GM12878 (cell line): ENCODE results near the gene CLEC17A. TPM values are rescaled to one million over a fixed set of nuclear protein-coding genes. Genes with fewer than 3 reads are reported as not detected.
A peak's percentile ranks its signal among the peaks of the same experiment; 100 is the strongest.
"Not testable (repeated sequence)": the region's sequence is repeated elsewhere in the genome, so short reads cannot be mapped to it uniquely, and the experiment has no call there.

Experiments
- ATAC-seq: fragments of 200-7000 bp; cut with Tn5 transposase; 3 replicates; pipeline ENCODE4 v1.9.1; 2020; ENCODE audit warnings: mild to moderate bottlenecking, moderate library complexity
- BruUV-seq: library from RNA; stranded (reverse); fragments of 400-500 nt; replicated peaks from 2 replicates; lab custom pipeline; 2021; lab: Mats Ljungman, UMichigan
- CTCF ChIA-PET: fragments of 300-600 bp; sonication (Branson Sonifier 250); formaldehyde crosslinking; extraction: SDS; loops from one replicate; lab custom pipeline; 2021; ENCODE audit warnings: inconsistent platforms; lab: Yijun Ruan, JAX
- POLR2A ChIA-PET: fragments of 350-600 bp; formaldehyde crosslinking; extraction: SDS; loops from one replicate; lab custom pipeline; 2021; ENCODE audit warnings: inconsistent platforms; lab: Charles Lee
- RAD21 ChIA-PET: fragments of 300-600 bp; sonication (Branson Sonifier 250); formaldehyde crosslinking; loops from one replicate; lab custom pipeline; 2023; ENCODE audit warnings: antibody characterized with exemption; ENCODE audit not compliant: unreplicated experiment; lab: Charles Lee
- SMC1A ChIA-PET: fragments of 300-600 bp; sonication (Branson Sonifier 250); formaldehyde crosslinking; loops from one replicate; lab custom pipeline; 2023; ENCODE audit not compliant: unreplicated experiment, uncharacterized antibody; lab: Charles Lee
- DNase-seq: peaks from one replicate; pipeline ENCODE4 v3.0.0-alpha.2; 2011; ENCODE audit warnings: low read depth, low spot score
- FAIRE-seq: peaks from 3 replicates; lab custom pipeline; 2011; peaks lifted over from hg19 to GRCh38; lab: Jason Lieb, UNC
- H2AFZ ChIP-seq: 2 replicates; pipeline ENCODE4 v1.6.0; 2011; ENCODE audit warnings: low read depth, low read length, control low read depth; ENCODE audit not compliant: control insufficient read depth
- H3K27ac ChIP-seq: 2 replicates; pipeline ENCODE4 v1.5.1; 2011; ENCODE audit warnings: control low read depth; ENCODE audit not compliant: control insufficient read depth, insufficient read depth
- H3K27me3 ChIP-seq, 2 experiments: replicated peaks in 1 of 2; 2 replicates each; pipeline versions ENCODE4 v1.6.0 to v1.6.1; 2011; ENCODE audit warnings: low read length in 1 of 2; ENCODE audit not compliant: control insufficient read depth in 2 of 2, insufficient read depth in 2 of 2
- H3K36me3 ChIP-seq, 2 experiments: 2 replicates each; pipeline ENCODE4 v1.5.1; 2011; ENCODE audit warnings: low read length in 1 of 2; ENCODE audit not compliant: control insufficient read depth in 2 of 2, insufficient read depth in 2 of 2
- H3K4me1 ChIP-seq: 2 replicates; pipeline ENCODE4 v1.6.1; 2011; ENCODE audit warnings: mild to moderate bottlenecking, low read length, moderate library complexity, mixed read lengths; ENCODE audit not compliant: control insufficient read depth, insufficient read depth
- H3K4me2 ChIP-seq: 2 replicates; pipeline ENCODE4 v1.6.0; 2011; ENCODE audit warnings: control low read depth; ENCODE audit not compliant: control insufficient read depth, insufficient read depth
- H3K4me3 ChIP-seq: fragments of 200-600 bp; sonication (generic); 2 replicates; pipeline ENCODE4 v1.5.1; 2016
- H3K79me2 ChIP-seq: 2 replicates; pipeline ENCODE4 v1.6.0; 2011; ENCODE audit warnings: low read length; ENCODE audit not compliant: control insufficient read depth, insufficient read depth
- H3K9ac ChIP-seq: 2 replicates; pipeline ENCODE4 v1.8.0; 2011; ENCODE audit warnings: low read length, control low read depth, mixed read lengths; ENCODE audit not compliant: control insufficient read depth, insufficient read depth
- H3K9me3 ChIP-seq: replicated peaks from 3 replicates; pipeline ENCODE4 v1.5.1; 2011; ENCODE audit warnings: mild to moderate bottlenecking, low read length; ENCODE audit not compliant: control insufficient read depth, insufficient read depth
- H4K20me1 ChIP-seq: 2 replicates; pipeline ENCODE4 v1.6.0; 2011; ENCODE audit not compliant: control insufficient read depth, insufficient read depth
- ATF3 ChIP-seq: IDR thresholded peaks from 2 replicates; pipeline ENCODE4 v1.6.1; 2011; ENCODE audit warnings: low read depth, mild to moderate bottlenecking, low read length, moderate library complexity, borderline replicate concordance; ENCODE audit errors: extremely low read depth
- HDGF ChIP-seq: fragments of 450-650 bp; IDR thresholded peaks from 2 replicates; pipeline ENCODE4 v1.6.1; 2016; ENCODE audit warnings: antibody characterized with exemption
- JUNB ChIP-seq: IDR thresholded peaks from 2 replicates; pipeline ENCODE4 v1.6.1; 2016; ENCODE audit warnings: antibody characterized with exemption, mild to moderate bottlenecking
- POLR2AphosphoS2 ChIP-seq: IDR thresholded peaks from 2 replicates; pipeline ENCODE4 v1.6.1; 2011; ENCODE audit warnings: low read depth, mild to moderate bottlenecking, low read length, improper control_type of control experiment, moderate library complexity
- POLR2AphosphoS5 ChIP-seq: IDR thresholded peaks from 2 replicates; pipeline ENCODE4 v1.6.1; 2011; ENCODE audit warnings: mild to moderate bottlenecking, low read length, inconsistent platforms
- ZNF207 ChIP-seq: fragments of 450-650 bp; IDR thresholded peaks from 2 replicates; pipeline ENCODE4 v1.6.1; 2014; ENCODE audit warnings: antibody characterized with exemption, mild to moderate bottlenecking, borderline replicate concordance
- WGBS: methylation state at CpG from one replicate; pipeline ENCODE4 v1.1.6; 2016; ENCODE audit warnings: low lambda C conversion rate; ENCODE audit not compliant: insufficient replicate concordance, insufficient coverage; ENCODE audit errors: missing lambda C conversion rate; 5-methylcytosine and 5-hydroxymethylcytosine counted together
- in situ Hi-C: fragments of 300-500 bp; cut with MboI; formaldehyde crosslinking; loops from 9 replicates; pipeline ENCODE4 v1.14.3; 2018; ENCODE audit warnings: mixed read lengths
- intact Hi-C: fragments of 100-400 bp; cut with micrococcal nuclease; formaldehyde crosslinking; loops from one replicate; pipeline ENCODE4 v1.14.2; 2022; ENCODE audit not compliant: unreplicated experiment
- polyA plus RNA-seq, 11 experiments: library from polyadenylated mRNA; depleted of rRNA in 4 of 11; unstranded in 6 of 11; stranded (reverse) in 5 of 11; fragments of >200 nt; fragmentation: Nextera tagmentation in 4 of 11; fragmentation: Illumina TruSeq in 1 of 11; extraction: Ambion mirVana in 4 of 11; extraction: Trizol in 1 of 11; gene quantifications; 1 replicate in 1 of 11; 2 replicates in 10 of 11; pipeline versions ENCODE4 v1.2.1 to v1.2.3, GENCODE V29; 2011 to 2016; ENCODE audit warnings: inconsistent platforms in 2 of 11, missing spikeins in 2 of 11, low read depth in 1 of 11
- total RNA-seq, 4 experiments: library from RNA; depleted of rRNA in 3 of 4; stranded (reverse); fragments of >200 nt in 3 of 4; fragmentation: Illumina TruSeq in 1 of 4; extraction: Trizol in 1 of 4; gene quantifications; 2 replicates each; pipeline versions ENCODE4 v1.2.1 to v1.2.3, GENCODE V29; 2013 to 2021
- TF ChIP-seq, protein P1 (sequence below): IDR thresholded peaks from 2 replicates; pipeline ENCODE4 v1.6.1; 2011; ENCODE audit warnings: borderline replicate concordance, low read depth, mild to moderate bottlenecking, moderate library complexity, low read length; ENCODE audit not compliant: insufficient read depth, poor library complexity, severe bottlenecking

CLEC17A gene
- total and polyA plus RNA-seq, 10 of the 15 experiments (the other 5 are each of a cell fraction or from before 2014, with no cell fraction given) = 12.9 to 131 (median 97.3) TPM

DNA sequence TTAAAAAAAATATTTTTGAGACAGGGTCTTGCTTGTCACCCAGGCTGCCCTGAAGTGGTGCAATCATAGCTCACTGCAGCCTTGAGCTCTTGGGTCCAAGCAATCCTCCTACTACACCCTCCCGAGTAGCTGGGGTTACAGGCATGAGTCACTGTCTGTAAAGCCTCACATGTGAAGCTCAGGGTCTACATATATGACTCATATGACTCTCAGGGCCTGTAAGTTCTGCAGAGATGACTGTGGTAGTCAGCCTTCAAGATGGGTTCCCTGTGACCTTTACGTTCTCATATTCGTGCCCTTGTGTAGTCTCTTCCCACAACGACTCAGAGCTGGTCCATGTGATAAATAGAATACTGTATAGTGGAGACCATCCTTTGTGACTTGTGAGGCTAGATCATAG lies 6.5 kb downstream of the CLEC17A start:
- H3K9me3 ChIP-seq = not testable (repeated sequence)
- peaks cover 53% of the 10 kb centered on the region for H3K79me2 ChIP-seq
- CTCF ChIA-PET = interaction anchor here (1.0 kb wide), 1 partner anchor 9 kb away, joined by 3 read pairs; no protein-coding TSS in a partner anchor

DNA sequence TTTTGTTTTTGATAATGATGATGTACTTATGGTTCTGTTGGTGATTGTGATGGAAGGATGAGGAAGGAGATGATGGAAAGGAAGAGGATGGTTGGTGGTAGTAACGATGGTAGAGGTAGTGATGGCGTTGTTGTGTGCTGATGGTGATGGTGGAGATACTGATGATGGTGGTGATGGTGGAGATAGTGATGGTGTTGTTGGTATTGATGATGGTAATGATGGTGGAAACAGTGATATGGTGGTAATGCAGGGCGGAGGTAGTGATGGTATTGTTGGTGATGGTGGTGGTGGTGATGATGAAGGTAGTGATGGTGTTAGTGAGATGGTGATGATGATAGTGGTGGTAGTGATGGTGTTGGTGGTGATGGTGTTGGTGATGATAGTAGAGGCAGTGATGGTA lies 12.7 kb downstream of the CLEC17A start:
- Histone ChIP-seq H2AFZ (no peak overlapping the region), H3K4me1 (peaks cover 3% of the 10 kb centered on the region; the same call in 1 of the 2 replicates), H3K9ac (no peak overlapping the region), H3K27ac (no peak overlapping the region), H3K4me2 (no peak overlapping the region), H3K36me3 (peaks cover 23 to 30% of the 10 kb centered on the region in 2 experiments), H3K27me3 (no peaks in the 10 kb centered on the region), H3K79me2 (peaks cover 30% of the 10 kb centered on the region), H3K4me3 (peak overlapping the region; percentile 27; the same call in 1 of the 2 replicates), H4K20me1 (no peaks in the 10 kb centered on the region), H3K9me3 (no peaks in the 10 kb centered on the region; the same call in 2 of the 3 replicates)
- DNase-seq = no peak
- peak; percentile 38 for FAIRE-seq
- in situ Hi-C loops = loop anchor here (25.0 kb wide), 1 partner anchor 1992 kb away; no protein-coding TSS in a partner anchor
- ChIA-PET CTCF (no interaction called here), SMC1A (interaction anchor here (0.6 kb wide), 1 partner anchor 189 kb away, joined by 3 read pairs; no protein-coding TSS in a partner anchor), POLR2A (no interaction called here), RAD21 (no interaction called here)
- no peak for ATAC-seq
- BruUV-seq = no TSS peak
- TF ChIP-seq ZNF207 (no peak), ATF3 (no peak), HDGF (peak; percentile 91), POLR2AphosphoS2 (0 out of 2 replicates have a peak, but pooled peaks have one; percentile 32), POLR2AphosphoS5 (peak; percentile 39; the same call in 1 of the 2 replicates)
- intact Hi-C loops = no loop called here
- 66% methylated on average over 3 of the region's 3 CpGs for WGBS

More for the DNA sequence above, 6.5 kb downstream of the CLEC17A start:
- FAIRE-seq (peak; percentile 98), DNase-seq (peak; percentile 51), ATAC-seq (peak; percentile 32)
- H4K20me1 ChIP-seq, H3K4me2 ChIP-seq, H3K4me1 ChIP-seq, RAD21 ChIA-PET, H3K27me3 ChIP-seq, BruUV-seq, intact Hi-C loops, SMC1A ChIA-PET, POLR2A ChIA-PET, H3K4me3 ChIP-seq, H3K27ac ChIP-seq, H3K36me3 ChIP-seq, H2AFZ ChIP-seq, H3K9ac ChIP-seq: not testable (repeated sequence)
- 6% methylated on average over 3 of the region's 4 CpGs for WGBS
- TF ChIP-seq, protein P1, sequence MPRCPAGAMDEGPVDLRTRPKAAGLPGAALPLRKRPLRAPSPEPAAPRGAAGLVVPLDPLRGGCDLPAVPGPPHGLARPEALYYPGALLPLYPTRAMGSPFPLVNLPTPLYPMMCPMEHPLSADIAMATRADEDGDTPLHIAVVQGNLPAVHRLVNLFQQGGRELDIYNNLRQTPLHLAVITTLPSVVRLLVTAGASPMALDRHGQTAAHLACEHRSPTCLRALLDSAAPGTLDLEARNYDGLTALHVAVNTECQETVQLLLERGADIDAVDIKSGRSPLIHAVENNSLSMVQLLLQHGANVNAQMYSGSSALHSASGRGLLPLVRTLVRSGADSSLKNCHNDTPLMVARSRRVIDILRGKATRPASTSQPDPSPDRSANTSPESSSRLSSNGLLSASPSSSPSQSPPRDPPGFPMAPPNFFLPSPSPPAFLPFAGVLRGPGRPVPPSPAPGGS = peak; percentile 66
- TF ChIP-seq JUNB = peak; percentile 68
- in situ Hi-C loops = loop anchor here (25.0 kb wide), 1 partner anchor 1998 kb away; no protein-coding TSS in a partner anchor
